Stomach smooth muscle (tissue), 2 donors: ENCODE measurements around the gene GEMIN4.

Experiments used
- H3K27ac ChIP-seq: one replicate; pipeline ENCODE4 v1.7.0; 2013; ENCODE audit warnings: mild to moderate bottlenecking, low read length, inconsistent platforms
- H3K27me3 ChIP-seq, 2 donors: one replicate each; pipeline ENCODE4 v1.7.0; 2013; ENCODE audit warnings: low read length in 2 of 2; ENCODE audit not compliant: insufficient read depth in 2 of 2, control insufficient read depth in 1 of 2
- H3K36me3 ChIP-seq, 2 donors: one replicate each; pipeline ENCODE4 v1.7.0; 2013; ENCODE audit warnings: low read length in 2 of 2; ENCODE audit not compliant: control insufficient read depth in 2 of 2, insufficient read depth in 2 of 2
- H3K4me1 ChIP-seq: one replicate; pipeline ENCODE4 v1.7.0; 2013; ENCODE audit warnings: low read length; ENCODE audit not compliant: control insufficient read depth, insufficient read depth
- H3K4me3 ChIP-seq, 2 donors: one replicate each; pipeline ENCODE4 v1.7.0; 2013; ENCODE audit warnings: low read length in 2 of 2
- H3K9ac ChIP-seq, 2 donors: one replicate each; pipeline ENCODE4 v1.7.0; 2013; ENCODE audit warnings: low read length in 2 of 2, mild to moderate bottlenecking in 1 of 2
- H3K9me3 ChIP-seq, 2 donors: one replicate each; pipeline ENCODE4 v1.7.0; 2013; ENCODE audit warnings: low read length in 2 of 2; ENCODE audit not compliant: control insufficient read depth in 2 of 2
- donor health status: healthy.
- donor health status: Pancreatic carcinoma.

The GEMIN4 gene

DNA sequence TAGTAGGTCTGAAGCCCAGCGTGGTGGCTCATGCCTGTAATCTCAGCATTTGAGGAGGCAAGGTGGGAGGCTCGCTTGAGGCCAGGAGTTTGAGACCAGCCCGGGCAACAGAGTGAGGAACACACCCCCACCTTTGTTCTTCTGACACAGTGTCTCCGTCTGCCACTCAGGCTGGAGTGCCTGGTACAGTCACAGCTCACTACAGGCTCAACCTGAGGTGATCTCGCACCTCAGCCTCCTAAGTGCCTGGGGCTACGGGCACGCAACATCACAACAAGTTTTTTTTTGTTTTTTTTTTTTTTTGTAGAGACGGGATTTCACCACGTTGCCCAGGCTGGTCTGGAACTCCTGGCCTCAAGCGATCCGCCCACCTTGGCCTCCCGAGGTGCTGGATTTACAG, 26.3 kb downstream of the GEMIN4 start:
- Histone ChIP-seq H3K36me3 (no peaks in the 10 kb centered on the region), H3K27ac (no peak overlapping the region), H3K9me3 (no peaks in the 10 kb centered on the region), H3K4me1 (no peaks in the 10 kb centered on the region), H3K27me3 (no peaks in the 10 kb centered on the region), H3K9ac (no peak overlapping the region), H3K4me3 (no peak overlapping the region)

DNA sequence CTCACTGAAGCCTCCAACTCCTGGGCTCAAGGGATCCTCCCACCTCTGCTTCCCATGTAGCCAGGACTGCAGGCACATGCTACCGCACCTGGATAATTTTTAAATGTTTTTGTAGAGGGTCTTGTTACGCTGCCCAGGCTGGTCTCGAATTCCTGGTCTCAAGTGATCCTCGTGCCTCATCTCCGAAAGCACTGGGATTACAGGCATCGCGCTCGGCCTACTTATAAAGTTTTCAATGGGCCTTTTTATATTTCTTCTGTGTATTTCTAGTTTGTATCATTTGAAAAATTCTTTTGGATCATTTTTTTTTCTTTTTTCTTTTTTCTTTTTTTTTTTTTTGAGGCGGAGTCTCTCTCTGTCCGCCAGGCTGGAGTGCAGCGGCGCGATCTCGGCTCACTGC, 27.0 kb downstream of the GEMIN4 start:
- Histone ChIP-seq H3K4me3 (no peak overlapping the region), H3K4me1 (no peaks in the 10 kb centered on the region), H3K36me3 (no peaks in the 10 kb centered on the region), H3K9me3 (no peaks in the 10 kb centered on the region), H3K27ac (no peak overlapping the region), H3K9ac (no peak overlapping the region), H3K27me3 (no peaks in the 10 kb centered on the region)

DNA sequence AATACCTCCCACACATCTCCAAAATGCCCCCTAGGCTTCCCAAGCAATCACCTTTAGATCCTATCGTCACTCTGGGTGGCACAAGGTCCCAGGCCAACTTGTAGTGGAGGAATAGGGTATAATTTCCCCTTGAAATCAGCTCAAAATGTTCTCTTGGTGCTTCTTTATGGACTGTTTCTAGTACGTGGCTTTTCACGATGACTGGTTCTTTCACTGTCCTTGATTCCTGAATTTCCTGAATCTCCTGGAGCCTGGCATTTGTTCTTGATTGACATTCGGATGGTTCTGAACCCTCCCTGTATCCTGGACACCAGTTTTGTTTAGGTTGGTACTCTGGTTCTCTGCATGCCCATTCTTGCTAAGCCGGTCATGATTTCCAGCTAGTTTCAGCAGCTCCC, 30.5 kb downstream of the GEMIN4 start:
- Histone ChIP-seq H3K9me3 (no peaks in the 10 kb centered on the region), H3K27me3 (no peaks in the 10 kb centered on the region), H3K4me3 (no peak overlapping the region), H3K27ac (no peak overlapping the region), H3K36me3 (peaks cover 0 to 2% of the 10 kb centered on the region in 2 donors), H3K4me1 (peaks cover under 1% of the 10 kb centered on the region), H3K9ac (no peak overlapping the region)

DNA sequence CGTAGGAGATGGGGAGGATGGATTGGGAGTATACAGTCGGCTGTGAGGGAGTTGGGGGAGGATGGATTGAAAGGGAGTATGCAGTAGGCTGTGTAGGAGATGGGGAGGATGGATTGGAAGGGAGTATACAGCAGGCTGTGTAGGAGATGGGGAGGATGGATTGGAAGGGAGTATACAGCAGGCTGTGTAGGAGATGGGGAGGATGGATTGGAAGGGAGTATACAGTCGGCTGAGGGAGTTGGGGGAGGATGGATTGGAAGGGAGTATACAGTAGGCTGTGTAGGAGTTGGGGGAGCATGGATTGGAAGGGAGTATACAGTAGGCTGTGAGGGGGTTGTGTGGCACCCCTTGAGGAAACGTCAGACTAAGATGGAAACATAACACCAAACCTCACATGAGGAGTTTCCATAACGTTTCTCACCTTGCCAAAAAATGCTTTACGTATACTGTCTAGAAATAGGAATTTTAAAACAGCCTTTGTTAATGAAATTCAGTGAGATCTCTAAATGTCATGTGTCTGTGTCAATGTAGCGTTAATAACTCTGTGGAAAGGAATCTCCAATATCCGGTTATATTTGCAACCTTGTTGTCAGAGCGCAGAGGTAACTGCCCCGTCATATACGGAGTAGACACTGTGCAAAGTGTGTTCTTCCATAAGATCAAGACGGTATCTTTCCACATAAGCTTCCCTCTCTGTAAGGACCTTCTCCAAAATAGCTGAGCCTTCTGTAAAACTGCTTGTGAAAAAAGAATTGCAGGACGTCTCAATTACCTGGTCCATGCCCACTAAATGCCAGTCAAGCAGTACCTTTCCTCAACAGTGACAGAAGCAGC, 31.1 kb downstream of the GEMIN4 start:
- no peak overlapping the region for H3K9ac ChIP-seq
- no peak overlapping the region for H3K27ac ChIP-seq
- H3K27me3 ChIP-seq: no peaks in the 10 kb centered on the region
- peaks cover 3% of the 10 kb centered on the region for H3K4me1 ChIP-seq
- H3K4me3 ChIP-seq: no peak overlapping the region
- H3K36me3 ChIP-seq: peaks cover 0 to 2% of the 10 kb centered on the region in 2 donors
- no peaks in the 10 kb centered on the region for H3K9me3 ChIP-seq

DNA sequence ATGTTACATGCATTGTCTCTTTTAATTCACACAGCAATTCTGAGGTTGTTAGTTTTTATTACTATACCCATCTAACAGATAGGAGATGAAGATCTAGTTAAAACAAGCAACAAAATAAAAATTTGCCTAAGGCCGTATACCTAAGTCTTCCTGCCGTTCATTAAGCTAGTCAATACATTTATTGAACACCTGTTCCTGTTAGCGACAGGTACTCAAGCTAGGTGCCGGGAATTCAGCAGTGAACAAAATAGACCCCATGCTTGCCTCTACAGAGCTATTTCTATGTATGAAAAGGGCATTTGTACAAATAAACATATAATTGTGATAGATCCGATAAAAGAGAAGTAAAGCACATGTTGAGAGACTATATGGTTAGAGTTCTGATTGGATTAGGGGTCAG, 34.0 kb downstream of the GEMIN4 start:
- no peaks in the 10 kb centered on the region for H3K9me3 ChIP-seq
- H3K9ac ChIP-seq: no peak overlapping the region
- H3K27ac ChIP-seq: no peak overlapping the region
- H3K36me3 ChIP-seq: peaks cover 0 to 2% of the 10 kb centered on the region in 2 donors
- no peaks in the 10 kb centered on the region for H3K27me3 ChIP-seq
- H3K4me1 ChIP-seq: peaks cover 16% of the 10 kb centered on the region
- H3K4me3 ChIP-seq: no peak overlapping the region

DNA sequence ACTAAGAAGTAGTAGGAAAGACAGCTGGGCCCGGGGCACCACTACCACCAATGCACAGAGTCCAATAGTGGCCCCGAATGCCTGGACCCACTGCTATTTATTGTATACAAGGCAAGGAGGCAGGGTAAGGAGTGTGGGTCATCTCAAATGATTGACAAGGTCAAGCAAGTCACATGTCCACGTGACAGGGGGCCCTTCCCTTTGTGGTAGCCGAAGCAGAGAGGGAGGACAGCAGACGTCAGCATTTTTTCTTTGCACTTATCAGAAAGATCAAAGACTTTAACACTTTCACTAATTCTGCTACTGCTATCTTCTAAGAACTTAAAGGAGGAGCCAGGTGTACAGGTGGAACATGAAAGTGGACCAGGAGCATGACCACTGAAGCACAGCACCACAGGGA, 43.9 kb downstream of the GEMIN4 start:
- Histone ChIP-seq H3K27ac (no peak overlapping the region), H3K4me1 (no peaks in the 10 kb centered on the region), H3K9ac (no peak overlapping the region), H3K4me3 (no peak overlapping the region), H3K9me3 (no peaks in the 10 kb centered on the region), H3K36me3 (peaks cover 11 to 16% of the 10 kb centered on the region in 2 donors), H3K27me3 (no peaks in the 10 kb centered on the region)

DNA sequence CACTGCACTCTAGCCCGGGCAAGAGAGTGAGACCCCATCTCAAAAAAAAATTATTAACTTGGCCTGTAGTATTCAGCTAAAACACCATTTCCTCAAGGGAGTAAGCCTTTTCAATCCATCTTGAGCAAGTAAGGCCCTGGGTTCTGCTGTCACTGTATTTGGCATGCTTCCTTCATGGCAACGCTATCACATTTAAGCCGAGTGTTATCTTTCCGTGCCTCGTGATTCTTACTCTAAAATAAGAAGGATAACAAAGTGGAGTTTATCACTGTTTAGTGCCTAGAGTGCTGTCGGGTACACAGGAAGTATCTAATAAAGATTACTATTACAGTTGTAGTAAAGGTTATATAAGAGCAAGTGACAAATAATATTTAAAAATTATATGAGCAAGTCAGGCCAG, 46.2 kb downstream of the GEMIN4 start:
- Histone ChIP-seq H3K27ac (no peak overlapping the region), H3K9ac (no peak overlapping the region), H3K9me3 (no peaks in the 10 kb centered on the region), H3K4me1 (no peaks in the 10 kb centered on the region), H3K4me3 (no peak overlapping the region), H3K27me3 (no peaks in the 10 kb centered on the region), H3K36me3 (peaks cover 11 to 16% of the 10 kb centered on the region in 2 donors)

DNA sequence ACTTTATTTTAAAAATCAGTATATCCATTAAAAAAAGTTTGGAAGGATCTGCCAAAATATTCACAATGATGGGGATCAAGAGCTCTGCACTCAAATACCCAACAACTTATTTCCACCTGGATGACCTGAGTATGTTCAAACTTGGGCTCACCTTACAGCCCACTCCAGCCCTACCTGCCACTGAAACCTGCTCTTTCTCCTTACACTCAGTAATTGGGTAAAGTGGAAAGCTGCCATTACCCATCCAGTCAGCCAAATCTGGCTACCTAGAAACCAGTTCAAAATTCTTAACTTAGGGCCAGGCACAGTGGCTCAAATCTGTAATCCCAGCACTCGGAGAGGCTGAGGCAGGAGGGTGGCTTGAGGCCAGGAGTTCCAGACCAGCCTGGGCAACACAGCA, 47.1 kb downstream of the GEMIN4 start:
- H3K27me3 ChIP-seq: no peaks in the 10 kb centered on the region
- peaks cover 7 to 16% of the 10 kb centered on the region in 2 donors for H3K36me3 ChIP-seq
- H3K27ac ChIP-seq: no peak overlapping the region
- no peaks in the 10 kb centered on the region for H3K4me1 ChIP-seq
- no peak overlapping the region for H3K9ac ChIP-seq
- no peaks in the 10 kb centered on the region for H3K9me3 ChIP-seq
- H3K4me3 ChIP-seq: no peak overlapping the region

DNA sequence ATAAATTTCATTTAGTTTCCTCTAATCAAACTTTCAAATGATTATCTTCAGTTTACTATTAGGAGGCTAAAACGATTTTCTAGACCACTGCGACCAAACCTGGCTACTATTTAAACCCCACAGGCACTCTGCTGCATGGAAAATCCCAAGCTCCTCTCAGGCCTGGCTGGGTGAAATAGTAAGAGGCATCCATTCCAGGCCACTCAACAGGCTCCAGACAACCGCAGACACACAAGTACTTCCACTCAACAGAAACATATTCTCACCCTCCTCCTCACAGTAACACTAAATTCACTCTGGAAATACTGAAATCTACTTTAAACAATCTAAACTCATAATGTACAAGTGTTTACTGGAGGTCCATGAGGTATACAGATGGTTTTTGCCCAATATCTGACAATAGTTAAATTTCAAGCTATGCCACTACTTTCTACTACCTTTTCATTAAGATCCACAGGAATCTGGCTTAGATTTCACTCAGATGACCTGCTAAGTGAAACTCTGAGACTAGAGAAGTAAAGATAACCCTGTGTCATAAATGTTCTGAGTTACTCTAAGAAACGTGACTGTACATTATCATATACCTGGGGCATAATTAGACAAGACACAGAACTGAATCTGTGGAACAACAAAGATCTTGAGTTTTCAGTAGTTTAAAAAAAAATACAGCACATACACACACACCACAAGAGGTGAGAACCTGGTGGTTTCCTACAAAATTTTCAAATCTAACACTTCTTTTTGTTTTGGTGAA, 47.8 kb downstream of the GEMIN4 start:
- Histone ChIP-seq H3K4me1 (peaks cover 5% of the 10 kb centered on the region), H3K27me3 (no peaks in the 10 kb centered on the region), H3K27ac (no peak overlapping the region), H3K4me3 (no peak overlapping the region), H3K9me3 (no peaks in the 10 kb centered on the region), H3K9ac (peak overlapping the region in 1 of 2 donors; percentile 29), H3K36me3 (peaks cover 3 to 14% of the 10 kb centered on the region in 2 donors)

DNA sequence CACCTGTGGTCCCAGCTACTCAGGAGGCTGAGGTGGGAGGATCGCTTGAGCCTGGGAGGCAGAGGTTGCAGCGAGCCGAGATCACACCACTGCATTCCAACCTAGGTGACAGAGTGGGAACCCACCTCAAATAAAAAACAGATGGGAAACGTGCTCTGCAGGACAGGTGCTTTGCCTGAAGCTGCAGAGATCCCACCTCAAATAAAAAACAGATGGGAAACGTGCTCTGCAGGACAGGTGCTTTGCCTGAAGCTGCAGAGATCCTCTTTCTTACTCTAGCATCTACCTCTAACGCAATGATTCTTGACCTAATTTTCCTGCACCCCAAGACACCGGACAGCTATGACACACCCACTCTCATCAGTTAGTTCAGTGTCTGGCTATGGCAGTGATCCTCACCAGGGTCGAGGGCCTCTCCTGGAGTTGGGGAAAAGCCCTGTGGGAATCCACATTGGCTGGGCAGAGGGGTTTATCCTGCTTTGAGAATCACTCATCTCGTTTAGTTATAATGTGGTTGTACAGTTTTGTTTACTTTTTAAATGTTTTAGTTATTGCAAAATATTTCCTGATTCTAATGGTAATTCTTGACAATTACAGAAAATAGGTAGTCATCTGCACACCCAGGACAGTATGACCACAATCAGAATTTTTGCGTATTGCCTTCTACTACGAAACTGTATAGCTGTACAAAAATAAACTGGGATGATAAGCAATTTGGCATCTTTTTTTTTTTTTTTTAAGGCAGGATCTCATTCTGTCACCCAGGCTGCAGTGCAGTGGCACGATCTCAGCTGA, 48.8 kb downstream of the GEMIN4 start:
- no peaks in the 10 kb centered on the region for H3K9me3 ChIP-seq
- H3K36me3 ChIP-seq: peaks cover 0 to 7% of the 10 kb centered on the region in 2 donors
- no peaks in the 10 kb centered on the region for H3K27me3 ChIP-seq
- H3K4me3 ChIP-seq: no peak overlapping the region
- H3K27ac ChIP-seq: no peak overlapping the region
- no peak overlapping the region for H3K9ac ChIP-seq
- H3K4me1 ChIP-seq: peaks cover 5% of the 10 kb centered on the region
